ENCODE measurements around the gene POMT2. TPM values are rescaled to one million over a fixed set of nuclear protein-coding genes. Genes with fewer than 3 reads are reported as not detected.
"Not testable (repeated sequence)": the region's sequence is repeated elsewhere in the genome, so short reads cannot be mapped to it uniquely, and the experiment has no call there.

POMT2 gene
- total RNA-seq, result 11.4 and 14.1 TPM in 2 replicates

DNA sequence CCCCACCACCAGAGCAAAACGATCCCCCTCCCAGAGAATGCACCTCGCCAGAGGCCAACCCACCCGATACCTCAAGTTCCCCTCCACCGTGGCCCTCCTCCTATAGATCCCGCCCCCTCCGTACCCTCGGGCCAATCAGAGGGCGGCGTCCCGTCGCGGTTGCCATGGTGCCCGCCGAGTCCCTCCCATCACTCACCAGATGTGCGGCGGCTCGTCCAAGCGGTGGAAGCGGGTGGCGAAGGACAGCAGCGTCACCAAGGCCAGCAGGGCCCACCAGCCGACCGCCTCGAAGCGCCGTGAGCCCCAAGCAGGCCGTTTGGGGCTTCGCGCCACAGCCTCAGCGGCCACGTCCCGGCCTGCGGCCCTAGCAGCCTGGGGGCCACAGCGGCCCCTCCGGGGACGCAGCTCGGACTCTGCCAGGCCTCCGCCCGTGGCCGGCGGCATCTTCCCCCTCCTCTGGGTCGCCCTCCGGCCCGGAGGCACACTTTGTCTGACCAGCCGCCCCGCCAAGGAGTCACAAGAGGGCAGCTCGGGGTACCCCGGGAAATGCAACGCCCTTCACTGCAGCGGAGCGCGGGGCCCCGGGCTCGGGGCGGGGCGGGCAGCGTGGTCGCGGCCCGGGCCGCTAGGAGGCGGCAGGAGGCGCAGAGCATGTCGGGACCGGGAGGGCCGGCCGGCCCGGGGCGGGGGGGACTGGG is at the start of gene POMT2:
Gene POMT2 (minus strand): TSS at position 646 of the 698 bp plus-strand sequence. CDS start 202 bp downstream, at position 444.
- intact Hi-C loops (cut with micrococcal nuclease), result loop anchor here (1.0 to 2.0 kb wide), 7 partner anchors 288 to 1334 kb away; partner anchors contain the start of gene ANGEL1

- intact Hi-C loops (cut with micrococcal nuclease), result no loop called here
Observed at GRCh38 chr14:77369285-77369684, 48.6 kb upstream of the POMT2 start.

- intact Hi-C loops (cut with micrococcal nuclease), result no loop called here
Observed at GRCh38 chr14:77364146-77364545, 43.5 kb upstream of the POMT2 start.

- intact Hi-C loops (cut with micrococcal nuclease), result no loop called here
Observed at GRCh38 chr14:77359626-77360025, 38.9 kb upstream of the POMT2 start.

DNA sequence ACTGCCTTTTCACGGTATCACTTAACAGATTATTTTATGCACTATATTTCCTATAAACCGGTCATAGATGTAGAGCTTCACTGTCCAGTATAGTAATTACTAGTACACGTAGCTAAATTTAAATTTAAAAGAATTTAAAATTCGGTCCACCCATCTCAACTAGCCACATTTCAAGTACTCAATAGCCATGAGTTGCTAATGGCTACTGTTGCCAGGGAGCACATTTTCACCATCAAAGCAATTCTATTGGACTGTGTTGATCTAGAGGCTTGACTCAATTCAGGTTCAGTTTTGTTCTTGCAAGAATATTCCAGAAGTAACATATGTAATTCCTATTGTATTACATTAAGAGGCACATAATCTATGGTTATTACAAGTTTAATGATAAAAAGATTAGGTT is 36.2 kb upstream of the POMT2 start:
- intact Hi-C loops (cut with micrococcal nuclease), result no loop called here

DNA sequence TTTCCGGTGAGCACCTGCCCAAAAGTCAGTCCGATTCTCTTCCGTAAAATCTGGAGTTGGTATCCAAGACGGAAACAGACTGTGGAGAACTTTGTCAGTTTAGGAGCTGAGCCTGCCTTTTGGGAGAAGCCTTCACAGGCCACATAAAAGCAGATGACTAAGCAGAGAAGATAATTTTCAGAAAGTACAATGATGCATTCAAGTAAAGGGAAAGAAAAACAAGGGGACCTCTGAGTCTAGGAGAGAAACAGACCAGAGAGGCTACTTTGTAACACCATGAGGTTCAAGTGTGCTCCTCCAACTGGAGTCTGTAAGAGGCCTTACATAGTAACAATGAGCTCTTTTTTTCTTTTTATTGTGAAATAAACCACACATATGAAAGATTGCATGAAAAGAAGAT is 35.1 kb upstream of the POMT2 start:
- intact Hi-C loops (cut with micrococcal nuclease), result no loop called here

GRCh38 chr14:77353469-77354141 is 32.9 kb upstream of the POMT2 start:
- intact Hi-C loops (cut with micrococcal nuclease), result no loop called here

DNA sequence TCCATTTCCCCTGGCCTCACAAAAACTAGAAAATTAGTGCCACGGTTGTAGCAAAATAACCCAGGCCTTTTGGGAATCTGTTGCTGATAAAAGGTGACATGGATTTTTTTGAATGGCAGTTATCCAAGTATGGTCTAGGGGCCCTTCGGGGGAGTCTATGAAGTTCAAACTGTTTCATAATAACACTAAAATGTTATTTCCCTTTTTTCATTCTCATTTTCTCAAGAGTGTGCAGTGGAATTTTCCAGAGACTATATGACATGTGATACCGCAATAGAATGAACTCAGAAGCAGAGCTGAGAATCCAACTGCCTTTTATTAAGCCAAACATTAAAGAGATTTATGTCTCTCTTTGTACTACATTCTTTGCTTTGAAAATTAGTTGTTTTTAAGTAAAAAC is 27.1 kb upstream of the POMT2 start:
- intact Hi-C loops (cut with micrococcal nuclease), result no loop called here

DNA sequence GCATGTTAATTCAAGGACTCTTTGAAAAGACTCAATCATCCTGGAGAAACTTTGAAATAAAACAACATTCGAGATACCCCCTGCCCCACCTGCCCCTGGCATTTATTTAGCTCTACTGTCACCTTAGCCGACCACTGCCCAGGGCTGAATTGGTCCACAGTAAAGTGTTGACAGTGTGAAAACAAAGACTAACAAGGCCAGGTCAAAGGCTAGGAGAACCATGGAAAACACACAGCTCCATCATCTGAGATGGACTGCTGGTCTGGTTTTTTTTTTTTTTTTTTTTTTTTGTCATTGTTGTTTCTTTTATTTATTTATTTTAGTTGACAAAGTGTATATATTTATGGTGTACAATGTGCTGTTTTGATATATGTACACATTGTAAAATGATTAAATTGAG is 25.8 kb upstream of the POMT2 start:
- intact Hi-C loops (cut with micrococcal nuclease), result no loop called here

DNA sequence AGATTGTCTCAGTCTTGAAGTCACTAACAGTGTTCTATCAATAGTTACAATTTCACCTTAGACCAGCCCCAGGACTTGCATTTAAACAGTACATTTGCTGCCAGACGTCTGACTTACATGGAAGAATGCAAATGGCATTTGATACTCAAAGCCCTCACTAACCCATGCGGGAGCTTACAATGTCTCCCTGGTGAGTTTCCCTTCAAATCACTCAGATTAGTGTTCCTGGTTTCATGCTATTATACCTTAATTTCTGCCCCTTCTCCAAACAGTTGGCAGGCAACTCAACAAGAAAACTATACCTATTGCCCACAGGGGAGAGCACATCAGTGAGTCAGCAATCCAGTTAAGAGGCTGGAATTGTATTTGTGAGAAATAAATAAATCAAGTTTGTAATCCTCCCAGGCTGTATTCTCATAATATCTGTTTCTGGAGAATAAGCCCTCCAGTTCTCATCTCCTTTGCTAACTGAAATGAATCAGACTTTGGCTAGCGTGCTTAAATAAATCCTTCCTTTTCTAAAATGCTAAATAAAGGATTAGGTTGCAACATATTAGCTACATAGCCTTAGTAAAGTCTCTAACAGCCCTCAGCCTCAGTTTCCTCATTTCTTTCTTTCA is 23.8 kb upstream of the POMT2 start:
- intact Hi-C loops (cut with micrococcal nuclease), result no loop called here

GRCh38 chr14:77343662-77344061 is 23.0 kb upstream of the POMT2 start:
- intact Hi-C loops (cut with micrococcal nuclease), result no loop called here

GRCh38 chr14:77342726-77343397 is 22.2 kb upstream of the POMT2 start:
- intact Hi-C loops (cut with micrococcal nuclease), result no loop called here

- intact Hi-C loops (cut with micrococcal nuclease), result no loop called here
Observed at GRCh38 chr14:77340389-77340788, 19.7 kb upstream of the POMT2 start.

- intact Hi-C loops (cut with micrococcal nuclease), result no loop called here
Observed at GRCh38 chr14:77339407-77339806, 18.7 kb upstream of the POMT2 start.

- intact Hi-C loops (cut with micrococcal nuclease), result no loop called here
Observed at GRCh38 chr14:77338302-77338701, 17.6 kb upstream of the POMT2 start.

- intact Hi-C loops (cut with micrococcal nuclease), result no loop called here
Observed at GRCh38 chr14:77337880-77338279, 17.2 kb upstream of the POMT2 start.

DNA sequence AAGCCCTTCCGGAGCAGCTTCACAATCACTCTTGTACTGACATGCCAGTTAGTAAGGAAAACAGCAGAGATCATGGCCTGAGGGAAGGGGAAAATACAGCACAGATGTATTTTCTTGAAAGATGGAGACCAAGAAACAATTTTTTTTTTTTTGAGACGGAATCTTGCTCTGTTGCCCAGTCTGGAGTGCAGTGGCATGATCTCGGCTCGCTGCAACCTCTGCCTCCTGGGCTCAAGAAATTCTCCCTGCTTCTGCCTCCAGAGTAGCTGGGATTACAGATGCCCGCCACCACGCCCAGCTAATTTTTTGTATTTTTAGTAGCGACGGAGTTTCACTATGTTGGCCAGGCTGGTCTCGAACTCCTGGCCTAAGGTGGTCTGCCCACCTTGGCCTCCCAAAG is 16.6 kb upstream of the POMT2 start:
- intact Hi-C loops (cut with micrococcal nuclease), result not testable (repeated sequence)

- intact Hi-C loops (cut with micrococcal nuclease), result no loop called here
Observed at GRCh38 chr14:77335576-77335975, 14.9 kb upstream of the POMT2 start.

GRCh38 chr14:77329872-77330271 is 9.2 kb upstream of the POMT2 start:
- intact Hi-C loops (cut with micrococcal nuclease), result no loop called here

DNA sequence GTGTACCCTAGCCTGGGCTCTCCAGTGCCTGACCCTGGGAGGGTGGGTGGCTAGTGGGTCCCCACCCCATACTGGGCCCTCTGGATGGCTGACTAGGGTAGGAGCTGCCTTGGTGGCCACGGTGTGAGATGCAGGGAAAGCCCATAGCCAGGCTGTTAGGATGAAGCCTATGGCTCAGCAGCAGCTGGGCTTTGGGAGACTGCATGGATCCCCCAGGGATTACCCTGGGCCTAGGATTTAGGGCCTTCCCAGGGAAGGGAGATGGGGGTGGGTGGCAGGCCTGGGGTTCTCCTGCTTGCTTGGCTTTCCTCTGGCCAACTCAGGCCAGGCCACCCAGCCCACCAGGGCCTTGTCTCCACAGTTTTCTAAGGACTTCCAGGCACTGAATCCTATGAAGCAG is 6.4 kb upstream of the POMT2 start:
- intact Hi-C loops (cut with micrococcal nuclease), result no loop called here

GRCh38 chr14:77325746-77326094 is 5.0 kb upstream of the POMT2 start:
- intact Hi-C loops (cut with micrococcal nuclease), result no loop called here

Measured in T-helper 1 cell treated with Interleukin-12 subunit alpha and Interleukin-12 subunit beta and Interleukin-4 antibody, amounts not matched to agents 30 ng/mL and 1 ng/mL, for 36 hours (primary cell).